ENCODE data around the gene ZFYVE19.

Gene ZFYVE19, protein sequence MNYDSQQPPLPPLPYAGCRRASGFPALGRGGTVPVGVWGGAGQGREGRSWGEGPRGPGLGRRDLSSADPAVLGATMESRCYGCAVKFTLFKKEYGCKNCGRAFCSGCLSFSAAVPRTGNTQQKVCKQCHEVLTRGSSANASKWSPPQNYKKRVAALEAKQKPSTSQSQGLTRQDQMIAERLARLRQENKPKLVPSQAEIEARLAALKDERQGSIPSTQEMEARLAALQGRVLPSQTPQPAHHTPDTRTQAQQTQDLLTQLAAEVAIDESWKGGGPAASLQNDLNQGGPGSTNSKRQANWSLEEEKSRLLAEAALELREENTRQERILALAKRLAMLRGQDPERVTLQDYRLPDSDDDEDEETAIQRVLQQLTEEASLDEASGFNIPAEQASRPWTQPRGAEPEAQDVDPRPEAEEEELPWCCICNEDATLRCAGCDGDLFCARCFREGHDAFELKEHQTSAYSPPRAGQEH

DNA sequence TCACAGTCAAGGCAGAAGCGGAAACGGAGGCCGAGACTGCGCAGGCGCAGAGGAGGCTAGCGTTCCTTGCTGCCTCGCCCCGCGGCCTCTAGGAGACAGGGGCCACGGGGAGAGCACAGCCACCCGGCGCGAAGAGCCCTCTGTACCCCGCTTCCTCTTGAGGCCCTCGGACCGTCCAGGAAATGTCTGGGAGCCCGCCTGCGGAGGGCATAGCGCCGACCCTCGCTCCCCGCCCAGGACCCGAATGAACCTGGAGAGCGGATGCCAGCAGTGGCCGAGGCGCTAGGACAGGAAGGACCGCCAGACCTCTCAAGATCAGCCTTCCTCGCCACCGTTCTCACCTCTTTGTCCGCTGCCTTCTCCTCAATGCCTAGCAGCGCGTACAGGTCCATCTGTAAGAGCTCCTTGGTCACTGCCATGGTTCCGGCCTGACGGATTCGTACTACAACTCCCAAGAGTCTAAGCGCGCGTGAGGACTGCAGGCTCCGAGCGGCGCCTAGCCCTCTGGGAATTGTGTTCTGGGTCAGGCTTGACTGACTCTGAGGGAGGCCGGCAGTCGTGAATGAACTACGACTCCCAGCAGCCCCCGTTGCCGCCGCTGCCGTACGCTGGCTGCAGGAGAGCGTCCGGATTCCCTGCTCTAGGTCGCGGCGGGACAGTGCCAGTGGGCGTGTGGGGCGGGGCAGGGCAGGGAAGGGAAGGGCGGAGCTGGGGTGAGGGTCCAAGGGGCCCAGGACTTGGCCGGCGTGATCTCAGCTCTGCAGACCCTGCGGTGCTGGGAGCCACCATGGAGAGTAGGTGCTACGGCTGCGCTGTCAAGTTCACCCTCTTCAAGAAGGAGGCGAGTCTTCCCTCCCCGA, at the start of gene ZFYVE19, which contains the start of gene DNAJC17:
ZFYVE19 (plus strand) TSS at position 62 of the 860 bp plus-strand sequence; CDS start at position 563, 501 bp downstream.
DNAJC17 (minus strand) TSS at position 446 of the 860 bp plus-strand sequence; CDS start at position 419, 27 bp downstream.
- DNase-seq (ENCODE audit: low read depth): peak; percentile 98

DNA sequence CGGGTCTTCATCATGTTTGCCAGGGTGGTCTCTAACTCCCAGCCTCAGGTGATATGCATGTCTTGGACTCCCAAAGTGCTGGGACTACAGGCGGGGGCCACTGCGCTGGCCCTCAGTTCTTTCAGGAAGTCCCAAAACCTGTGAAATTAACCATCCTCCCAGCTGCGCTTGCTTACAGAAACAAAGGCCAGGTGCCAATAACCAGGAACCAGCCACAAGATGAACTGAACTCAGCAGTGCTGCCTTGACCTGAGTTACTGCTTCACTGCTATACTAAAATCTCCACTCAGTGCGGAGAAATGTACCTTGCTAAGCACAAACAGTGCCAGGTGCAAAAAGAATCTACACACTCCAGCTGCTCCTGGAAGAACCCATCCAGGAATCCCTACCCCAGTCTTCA, 46.9 kb upstream of the ZFYVE19 start:
- DNase-seq (ENCODE audit: low read depth): no peak

DNA sequence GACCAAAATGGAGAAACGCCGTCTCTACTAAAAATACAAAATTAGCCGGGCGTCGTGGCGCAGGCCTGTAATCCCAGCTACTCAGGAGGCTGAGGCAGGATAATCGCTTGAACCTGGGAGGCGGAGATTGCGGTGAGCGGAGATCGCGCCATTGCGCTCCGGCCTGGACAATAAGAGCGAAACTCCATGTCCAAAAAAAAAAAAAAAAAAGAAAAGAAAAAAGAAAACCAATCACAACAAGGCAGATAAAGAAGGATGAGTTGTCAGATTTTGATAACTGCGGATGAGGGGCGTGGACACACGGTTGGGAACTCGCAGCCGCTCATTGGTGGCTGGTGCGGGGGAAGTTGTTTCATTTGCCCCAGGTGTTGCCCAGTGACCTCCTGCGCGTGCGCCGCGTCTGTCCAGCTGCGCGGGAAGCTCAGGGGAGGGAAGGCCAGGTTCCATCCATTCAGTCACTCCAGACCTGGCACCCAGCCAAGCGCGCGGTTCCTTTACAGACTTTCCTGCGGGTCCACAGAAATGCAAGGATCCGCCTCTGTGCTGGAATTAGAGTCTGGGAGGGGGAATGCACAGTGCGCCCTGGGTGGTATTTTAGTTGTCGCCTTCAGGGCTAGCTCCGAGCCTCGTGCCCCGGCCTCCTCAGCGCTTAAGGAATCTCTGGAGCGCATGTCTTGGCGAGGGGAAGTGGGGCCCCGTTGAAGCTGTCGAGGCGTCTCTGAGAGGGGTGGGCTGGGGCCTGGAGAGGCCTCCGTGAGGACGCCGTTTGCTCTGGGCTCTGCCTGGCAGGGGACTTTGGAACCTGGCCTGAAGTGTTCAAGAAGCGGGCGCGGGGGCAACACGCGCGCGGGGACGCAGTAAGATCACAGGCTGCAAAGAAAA, 43.7 kb upstream of the ZFYVE19 start:
- peak; percentile 72 for DNase-seq (ENCODE audit: low read depth)

DNA sequence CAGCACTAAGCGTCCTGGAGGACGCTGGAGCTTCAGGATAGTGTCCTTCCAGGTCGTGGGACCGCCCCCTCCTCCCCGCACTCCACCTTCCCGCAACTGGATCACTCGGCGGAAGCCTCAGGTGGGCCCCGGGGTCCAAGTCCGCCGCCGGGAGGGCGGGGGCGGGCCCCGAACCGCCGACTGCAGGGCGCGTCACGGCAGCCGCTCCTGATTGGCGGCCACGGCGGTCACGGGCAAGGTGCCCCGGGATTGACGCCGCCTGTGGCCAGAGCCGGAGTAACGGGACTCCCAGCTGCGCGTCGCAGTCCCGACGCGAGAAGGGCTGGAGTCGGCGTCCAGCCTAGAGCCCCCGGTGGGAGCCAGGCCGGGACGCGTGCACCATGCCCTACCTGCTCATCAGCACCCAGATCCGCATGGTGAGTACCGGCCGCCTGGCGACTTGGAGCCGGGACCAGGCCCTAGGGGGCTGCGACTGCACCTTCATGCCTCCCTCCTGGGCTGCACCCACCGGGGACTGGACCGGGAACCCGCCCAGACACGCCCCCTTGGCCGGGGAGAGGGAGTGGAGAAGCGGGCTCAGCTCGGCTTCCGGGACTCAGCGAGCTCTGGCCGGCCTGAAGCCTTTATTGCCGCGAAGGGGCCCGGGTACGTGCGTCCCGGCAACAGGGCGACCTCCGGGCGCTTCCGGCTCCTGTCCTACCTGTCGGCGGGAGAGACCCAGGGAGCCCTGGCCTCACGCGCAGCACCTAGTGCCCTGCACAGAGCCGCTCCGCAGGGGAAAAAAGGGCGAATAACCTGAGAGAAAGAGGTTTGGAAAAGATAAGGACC, 42.9 kb upstream of the ZFYVE19 start, which contains the start of gene GCHFR:
GCHFR (plus strand) TSS at position 268 of the 828 bp plus-strand sequence; CDS start at position 381, 113 bp downstream.
- DNase-seq (ENCODE audit: low read depth): peak; percentile 70

DNA sequence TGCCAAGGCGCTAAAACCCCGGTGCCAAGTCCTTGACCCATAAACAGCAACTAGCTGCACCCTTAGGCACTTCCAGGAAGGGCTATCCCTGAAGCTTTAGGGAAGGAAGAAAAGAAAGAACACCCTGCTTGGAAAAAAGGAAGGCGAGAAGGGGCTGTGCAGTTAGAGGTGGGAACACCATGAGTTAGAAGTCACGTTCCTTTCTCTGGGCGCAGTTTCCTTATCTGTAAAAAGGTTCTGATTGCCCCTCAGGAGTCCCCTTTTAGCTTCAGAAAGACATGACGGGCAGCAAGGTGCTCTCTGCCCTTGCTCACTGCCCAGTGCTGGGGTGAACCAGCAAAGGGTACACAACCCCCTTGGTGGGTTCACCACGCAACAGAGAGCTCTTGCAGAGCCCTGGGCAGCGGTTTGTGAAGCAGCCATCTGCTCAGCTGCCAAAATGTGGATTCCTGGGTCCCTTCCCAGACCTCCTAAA, 42.2 kb upstream of the ZFYVE19 start:
- DNase-seq (ENCODE audit: low read depth): no peak

DNA sequence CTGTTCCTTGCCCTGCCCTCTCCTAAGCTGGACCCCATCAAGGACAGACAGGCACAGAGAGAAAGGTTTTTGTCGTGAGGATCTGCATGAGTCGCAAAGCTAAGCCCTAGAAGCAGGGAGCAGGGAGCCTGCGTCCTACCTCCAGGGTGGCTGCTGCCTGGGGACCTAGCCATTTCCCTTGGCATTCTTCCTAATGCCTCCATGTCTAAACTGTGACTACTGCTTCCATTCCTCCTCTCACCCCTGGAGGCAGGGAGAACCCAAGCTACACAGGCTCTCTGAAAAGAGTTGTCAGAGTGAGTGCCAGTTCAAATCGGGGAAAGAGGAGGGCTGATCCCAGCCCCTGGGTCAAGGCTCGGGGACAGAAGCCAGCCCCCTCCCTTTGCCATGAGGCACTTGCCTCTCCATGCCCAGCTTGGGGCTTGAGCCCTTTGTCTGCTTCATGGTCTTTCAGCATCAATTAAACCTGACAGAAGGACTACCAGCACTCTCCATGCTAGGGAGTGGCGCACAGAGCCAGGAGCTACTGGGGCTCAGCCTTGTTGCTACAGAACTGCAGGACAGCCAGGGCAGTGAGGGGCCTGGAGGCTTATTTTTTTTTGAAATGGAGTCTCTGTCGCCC, 40.6 kb upstream of the ZFYVE19 start:
- DNase-seq (ENCODE audit: low read depth): peak; percentile 75

DNA sequence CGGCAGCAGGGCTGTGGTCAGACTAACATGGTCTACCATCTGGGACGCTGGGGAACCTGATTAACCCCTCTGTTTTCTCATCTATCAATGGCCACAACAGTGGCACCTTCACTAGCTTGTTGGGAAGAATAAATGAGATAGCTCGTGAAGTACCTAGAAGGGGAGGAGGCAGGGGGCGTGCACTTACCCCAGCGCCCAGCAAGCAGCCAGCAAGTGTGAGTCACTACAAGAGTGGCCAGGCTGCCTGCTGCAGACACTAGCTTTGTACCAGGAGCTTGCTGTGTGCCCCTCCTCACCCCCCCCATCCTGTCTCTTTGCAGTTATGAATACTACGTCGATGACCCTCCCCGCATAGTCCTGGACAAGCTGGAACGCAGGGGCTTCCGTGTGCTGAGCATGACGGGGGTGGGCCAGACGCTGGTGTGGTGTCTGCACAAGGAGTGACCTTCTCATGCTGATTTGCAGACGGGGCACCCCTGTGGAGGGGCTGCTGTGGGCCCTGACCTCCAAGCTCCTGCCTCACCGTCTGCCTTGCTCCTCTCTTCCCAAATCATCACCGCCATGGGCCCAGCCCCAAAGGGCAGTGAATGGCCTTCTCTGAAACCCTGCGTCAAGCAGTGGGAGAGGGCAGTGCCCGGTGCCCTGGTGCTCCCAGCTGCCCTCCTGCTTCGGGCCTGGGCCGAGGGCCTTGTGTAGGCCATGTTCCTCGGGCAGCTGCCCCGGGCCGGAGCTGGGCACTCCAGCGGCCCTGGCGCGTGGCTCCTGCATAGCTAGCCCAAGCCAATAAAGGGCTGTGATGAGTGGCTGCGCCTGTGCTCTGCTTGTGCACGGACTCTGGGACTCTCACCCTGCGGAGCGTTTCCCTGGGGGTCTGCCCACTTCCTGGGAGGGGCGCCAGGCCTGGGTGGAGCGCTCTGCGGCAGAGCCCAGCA, 39.7 kb upstream of the ZFYVE19 start:
- peak; percentile 57 for DNase-seq (ENCODE audit: low read depth)

DNA sequence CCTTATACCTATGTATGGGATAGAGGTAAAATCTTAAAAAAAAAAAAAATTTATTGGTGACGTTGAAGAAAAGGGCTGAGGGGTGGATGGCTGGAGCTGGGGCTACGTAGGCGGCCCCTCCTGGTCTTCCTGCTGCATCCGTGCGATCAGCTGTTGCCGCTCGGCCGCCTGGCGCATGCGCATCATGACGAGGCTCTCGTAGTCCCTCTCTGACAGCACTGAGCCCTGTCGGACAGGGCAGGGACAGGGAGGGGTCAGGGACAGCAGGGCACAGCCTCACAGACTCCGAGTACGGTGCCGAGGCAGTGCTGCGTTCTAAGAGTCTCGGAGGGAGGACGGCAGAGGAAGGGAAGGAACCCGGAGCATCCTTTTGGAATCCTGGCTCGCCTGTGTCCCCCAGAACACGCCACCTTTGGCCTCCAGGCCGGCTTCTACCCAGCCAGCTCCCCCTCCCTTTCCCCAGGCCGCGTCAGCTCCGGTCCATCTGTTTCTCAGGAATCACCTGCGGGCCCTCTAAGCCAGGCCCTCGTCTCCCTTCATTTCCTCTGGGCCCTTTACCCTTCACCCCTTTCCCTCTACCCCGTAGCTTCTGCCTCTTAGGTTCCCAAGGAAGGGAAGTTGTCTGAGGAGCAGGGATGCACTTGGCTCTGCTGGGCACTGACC, 38.9 kb upstream of the ZFYVE19 start:
- DNase-seq (ENCODE audit: low read depth): no peak

DNA sequence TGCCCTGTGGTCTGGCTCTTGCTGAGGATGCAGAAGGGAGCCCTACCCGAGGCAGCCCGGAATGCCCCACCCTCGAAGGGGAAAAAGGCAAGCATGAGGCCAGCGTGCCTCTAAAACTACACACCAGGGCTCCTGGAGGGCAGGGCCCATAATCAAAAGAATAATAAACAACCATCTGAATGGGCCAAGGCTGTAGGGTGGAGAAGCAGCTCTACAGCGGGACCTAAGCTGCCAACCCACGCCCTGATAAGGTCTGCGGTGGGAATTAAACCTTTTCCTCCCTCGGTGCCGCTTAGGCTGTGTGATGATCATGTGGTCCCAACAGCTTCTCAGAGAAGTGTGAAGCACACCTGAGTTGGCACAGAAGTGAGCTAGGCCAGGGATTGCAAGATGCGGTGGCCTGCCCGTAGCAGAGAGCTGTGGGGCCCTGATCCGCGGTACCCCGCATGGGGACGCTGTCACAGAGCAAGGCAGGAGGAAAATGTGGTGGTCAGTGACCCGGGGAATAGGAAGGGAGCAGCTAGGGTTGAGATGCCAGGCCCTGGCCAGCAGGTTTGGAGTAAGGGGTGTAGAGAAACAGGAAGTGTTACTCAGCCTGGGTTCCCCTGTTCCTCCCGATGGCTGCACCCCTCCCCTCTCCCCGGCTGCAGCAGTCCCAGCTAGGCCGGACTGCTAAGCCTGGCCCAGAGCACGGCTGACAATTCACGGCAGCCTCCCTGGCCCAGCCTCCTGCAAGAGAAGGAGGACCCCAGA, 38.2 kb upstream of the ZFYVE19 start:
- no peak for DNase-seq (ENCODE audit: low read depth)

DNA sequence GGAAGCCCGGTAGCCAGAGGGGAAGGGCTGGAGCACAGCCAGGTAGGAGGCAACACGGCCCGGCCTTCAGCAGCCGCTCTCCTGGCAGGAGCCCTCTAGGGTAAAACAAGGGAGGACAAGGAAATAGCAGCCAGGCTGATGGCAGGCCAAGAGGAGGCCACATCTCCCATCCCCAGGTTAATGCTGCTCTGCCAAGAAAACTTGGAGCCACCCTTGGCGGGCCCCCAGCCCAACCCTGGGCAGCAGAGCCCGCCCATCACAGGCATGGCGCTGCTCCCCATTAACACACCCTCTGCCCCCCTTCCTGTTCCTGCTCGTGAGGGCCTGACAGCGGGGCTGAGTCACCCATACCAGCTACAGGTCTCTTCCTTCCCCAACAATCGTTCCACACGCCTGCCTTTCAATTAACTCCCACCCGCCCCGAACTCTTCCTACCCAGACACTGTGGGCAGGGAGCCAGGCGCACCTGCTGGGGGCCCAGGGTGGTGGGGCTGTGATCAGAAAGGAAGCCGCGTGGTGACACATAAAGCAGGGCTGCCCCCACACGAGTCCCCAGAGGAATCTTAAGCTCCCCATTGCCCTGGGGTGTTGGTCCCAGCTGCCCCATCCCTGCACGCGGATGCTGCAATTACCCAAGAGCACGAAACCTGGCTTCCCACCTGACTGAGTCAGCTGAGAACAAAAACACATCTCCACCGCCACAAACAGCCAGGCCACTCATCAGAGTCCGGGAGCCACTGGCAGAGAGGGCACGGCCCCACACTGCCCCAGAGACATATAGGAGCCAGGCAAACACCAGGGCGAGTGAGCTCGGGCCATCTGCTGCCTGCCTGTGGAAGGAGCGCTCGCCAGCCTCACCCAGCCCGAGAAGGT, 37.4 kb upstream of the ZFYVE19 start, which contains the start of gene C15orf62:
C15orf62 (plus strand) TSS at position 707 of the 873 bp plus-strand sequence. CDS start 516 bp downstream, outside the sequence.
- peak; percentile 57 for DNase-seq (ENCODE audit: low read depth)

DNA sequence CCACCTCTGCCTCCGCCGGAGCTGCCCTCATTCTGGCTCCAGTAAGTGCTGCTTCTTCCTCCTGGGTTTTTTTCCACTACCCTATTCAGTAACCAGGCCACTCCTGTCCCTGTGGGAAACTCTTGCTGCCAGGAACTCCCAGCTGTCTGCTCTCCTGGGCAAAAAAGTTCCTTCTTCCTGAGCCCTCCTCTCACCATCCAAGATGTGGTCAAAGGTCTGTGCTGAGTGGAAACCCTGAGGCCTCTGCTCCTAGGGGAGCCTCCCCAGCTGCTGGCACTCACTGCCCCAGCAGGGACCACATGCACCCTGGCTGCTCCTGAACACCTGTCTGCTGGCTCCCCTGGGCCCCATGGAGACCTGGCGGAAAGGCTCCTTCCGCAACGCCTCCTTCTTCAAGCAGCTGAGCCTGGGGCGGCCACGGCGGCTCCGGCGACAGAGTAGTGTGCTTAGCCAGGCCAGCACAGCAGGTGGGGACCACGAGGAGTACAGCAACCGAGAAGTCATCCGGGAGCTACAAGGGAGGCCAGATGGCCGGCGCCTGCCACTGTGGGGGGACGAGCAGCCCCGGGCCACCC, 36.7 kb upstream of the ZFYVE19 start:
- no peak for DNase-seq (ENCODE audit: low read depth)

DNA sequence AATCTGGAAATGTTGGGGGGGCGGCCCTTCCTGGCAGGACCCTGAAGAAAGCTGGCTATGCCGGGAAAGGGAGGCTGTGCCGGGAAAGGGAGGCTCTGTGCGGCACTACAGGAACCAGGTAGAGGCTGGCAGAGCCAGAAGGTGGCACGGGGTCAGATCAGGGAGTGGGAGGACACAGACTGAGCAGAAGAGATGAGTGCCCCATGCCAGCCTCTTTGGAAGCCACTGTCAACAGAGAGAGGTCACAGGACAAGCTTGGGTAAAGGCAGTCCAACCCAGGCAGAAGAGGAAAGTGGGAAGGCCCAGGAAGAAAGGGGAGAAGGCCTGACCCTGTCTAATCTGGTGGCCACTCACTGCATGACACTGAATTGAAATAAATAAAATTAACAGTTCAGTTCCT, 35.6 kb upstream of the ZFYVE19 start:
- DNase-seq (ENCODE audit: low read depth): no peak

DNA sequence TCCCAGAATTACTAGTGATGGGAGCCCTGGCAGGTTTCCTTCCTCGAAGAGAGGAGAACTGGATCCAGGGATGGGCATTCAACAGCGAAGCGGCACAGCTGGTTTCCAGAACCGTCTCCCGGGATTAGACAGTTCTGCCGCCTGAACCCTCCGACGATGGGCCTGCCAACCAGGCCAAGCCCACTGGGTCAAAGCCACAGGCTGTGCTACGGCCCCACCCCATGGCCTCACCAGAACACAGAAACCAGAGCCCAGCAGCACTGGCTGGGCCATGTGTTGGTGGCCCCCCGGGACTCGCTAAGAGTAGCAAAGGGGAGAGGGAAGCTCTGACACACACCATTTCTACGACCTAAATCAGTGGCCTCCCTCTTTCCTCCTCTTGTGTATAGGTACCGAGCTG, 34.9 kb upstream of the ZFYVE19 start:
- DNase-seq (ENCODE audit: low read depth): no peak

DNA sequence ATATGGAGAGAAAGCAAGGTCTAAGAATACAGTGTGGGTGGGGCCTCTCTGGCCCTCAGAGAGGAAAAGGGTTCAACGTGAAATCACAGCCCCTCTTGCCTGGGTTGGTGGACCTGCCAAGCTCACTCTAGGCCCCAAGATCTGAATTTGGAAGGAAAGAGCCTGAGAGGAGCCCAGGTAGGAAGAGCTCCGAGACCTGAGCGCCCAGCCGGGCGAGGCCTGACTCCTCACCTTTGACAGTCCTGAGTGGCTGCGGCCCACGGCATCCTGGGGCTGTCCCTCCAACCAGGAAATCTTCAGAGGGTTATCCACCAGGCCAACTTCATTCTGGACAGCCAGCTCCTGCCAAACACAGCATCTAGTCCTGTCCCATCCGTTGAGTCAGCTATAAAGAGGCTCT, 33.4 kb upstream of the ZFYVE19 start:
- no peak for DNase-seq (ENCODE audit: low read depth)

DNA sequence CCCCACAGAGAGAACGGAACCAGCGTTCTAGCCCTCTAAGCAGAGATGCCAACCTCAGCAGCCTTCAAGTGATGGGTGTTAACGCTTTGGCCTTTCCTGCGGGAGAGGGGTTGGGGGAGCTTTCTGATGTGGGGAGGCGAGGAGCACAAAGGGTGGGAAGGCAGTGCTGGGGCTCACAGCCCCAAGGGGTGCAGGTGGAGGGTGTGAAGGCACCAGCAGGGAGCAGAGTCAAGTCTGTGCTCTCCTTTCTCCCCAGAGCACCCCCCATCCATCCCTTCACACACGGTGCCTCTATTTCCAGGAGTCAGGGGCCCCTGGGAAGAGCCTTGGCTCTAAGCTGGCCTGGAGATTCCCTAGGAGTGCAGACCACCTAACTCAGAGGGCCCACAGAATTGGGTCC, 33.0 kb upstream of the ZFYVE19 start:
- no peak for DNase-seq (ENCODE audit: low read depth)

DNA sequence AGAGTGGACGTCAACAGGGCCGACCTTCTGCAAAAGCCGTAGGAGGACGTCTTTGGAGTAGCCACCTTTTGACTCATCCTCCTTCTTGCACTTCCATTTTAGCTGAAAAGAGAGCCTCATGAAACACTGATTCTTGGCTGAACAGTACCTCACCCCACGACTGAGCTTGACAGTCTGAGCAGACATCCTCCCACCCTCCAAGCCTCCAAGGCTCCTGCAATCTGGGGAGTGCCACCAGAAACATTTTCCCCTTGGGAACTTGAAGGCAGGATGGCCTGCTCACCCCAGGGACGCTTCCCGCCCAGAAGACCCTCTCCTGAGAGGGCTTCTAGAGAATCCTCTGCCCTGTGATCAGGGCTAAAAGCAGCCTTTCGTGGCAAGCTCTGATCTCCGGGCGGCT, 31.9 kb upstream of the ZFYVE19 start:
- DNase-seq (ENCODE audit: low read depth): no peak
